Parathyroid adenoma (tissue), 2 donors: Measurements from ENCODE around the gene RASD1.

Experiments used
- H2AFZ ChIP-seq: fragments of 300-600 bp; sonication (generic); one replicate; pipeline ENCODE4 v1.7.0; 2017; ENCODE audit warnings: antibody characterized with exemption, mild to moderate bottlenecking
- H3K27ac ChIP-seq: fragments of 300-600 bp; sonication (generic); one replicate; pipeline ENCODE4 v1.7.0; 2017
- H3K27me3 ChIP-seq: fragments of 300-600 bp; sonication (generic); one replicate; pipeline ENCODE4 v1.7.0; 2017; ENCODE audit warnings: low read length; ENCODE audit not compliant: control insufficient read depth, insufficient read depth
- H3K36me3 ChIP-seq: fragments of 300-600 bp; sonication (generic); one replicate; pipeline ENCODE4 v1.7.0; 2017; ENCODE audit warnings: low read length; ENCODE audit not compliant: control insufficient read depth, insufficient read depth
- H3K4me1 ChIP-seq: fragments of 300-600 bp; sonication (generic); one replicate; pipeline ENCODE4 v1.7.0; 2017; ENCODE audit warnings: control low read depth
- H3K4me2 ChIP-seq: fragments of 300-600 bp; sonication (generic); one replicate; pipeline ENCODE4 v1.7.0; 2017; ENCODE audit warnings: low read length
- H3K4me3 ChIP-seq: fragments of 300-600 bp; sonication (generic); one replicate; pipeline ENCODE4 v1.7.0; 2017; ENCODE audit warnings: low read depth, low read length
- H3K79me2 ChIP-seq: fragments of 300-600 bp; sonication (generic); one replicate; pipeline ENCODE4 v1.7.0; 2017; ENCODE audit warnings: control low read depth
- H3K9ac ChIP-seq: fragments of 300-600 bp; sonication (generic); one replicate; pipeline ENCODE4 v1.7.0; 2017; ENCODE audit warnings: mild to moderate bottlenecking
- H3K9me3 ChIP-seq: fragments of 300-600 bp; sonication (generic); one replicate; pipeline ENCODE4 v1.7.0; 2017; ENCODE audit warnings: low read length; ENCODE audit not compliant: control insufficient read depth
- CTCF ChIP-seq: fragments of 300-600 bp; sonication (generic); IDR thresholded peaks from one replicate; pipeline ENCODE4 v1.7.0; 2017; ENCODE audit warnings: antibody characterized with exemption, mild to moderate bottlenecking
- donor health status: primary hyperparathyroidism.

The RASD1 gene

GRCh38 chr17:17527956-17528500 lies 31.8 kb upstream of the RASD1 start:
- Histone ChIP-seq H3K4me1 (no peaks in the 10 kb centered on the region), H2AFZ (no peak overlapping the region), H3K79me2 (peaks cover 12% of the 10 kb centered on the region), H3K9ac (no peak overlapping the region), H3K4me2 (no peak overlapping the region), H3K27me3 (no peaks in the 10 kb centered on the region), H3K4me3 (no peak overlapping the region), H3K9me3 (no peaks in the 10 kb centered on the region), H3K27ac (no peak overlapping the region), H3K36me3 (no peaks in the 10 kb centered on the region)
- TF ChIP-seq CTCF, result no peak

GRCh38 chr17:17527534-17527933 lies 31.3 kb upstream of the RASD1 start:
- TF ChIP-seq CTCF, result no peak
- Histone ChIP-seq H2AFZ (no peak overlapping the region), H3K27ac (no peak overlapping the region), H3K9me3 (no peaks in the 10 kb centered on the region), H3K36me3 (no peaks in the 10 kb centered on the region), H3K4me2 (no peak overlapping the region), H3K4me1 (no peaks in the 10 kb centered on the region), H3K4me3 (no peak overlapping the region), H3K27me3 (no peaks in the 10 kb centered on the region), H3K9ac (no peak overlapping the region), H3K79me2 (peaks cover 12% of the 10 kb centered on the region)

- no peak overlapping the region for H3K9ac ChIP-seq
- H3K27me3 ChIP-seq, result no peaks in the 10 kb centered on the region
- no peaks in the 10 kb centered on the region for H3K36me3 ChIP-seq
- no peak overlapping the region for H3K4me3 ChIP-seq
- no peaks in the 10 kb centered on the region for H3K9me3 ChIP-seq
- no peak for TF ChIP-seq CTCF
- H3K4me1 ChIP-seq, result no peaks in the 10 kb centered on the region
- peaks cover 12% of the 10 kb centered on the region for H3K79me2 ChIP-seq
- no peak overlapping the region for H3K4me2 ChIP-seq
- no peak overlapping the region for H2AFZ ChIP-seq
- no peak overlapping the region for H3K27ac ChIP-seq
Measured at GRCh38 chr17:17526369-17526768, 30.2 kb upstream of the RASD1 start.

- no peaks in the 10 kb centered on the region for H3K36me3 ChIP-seq
- H3K4me1 ChIP-seq, result no peaks in the 10 kb centered on the region
- H3K4me2 ChIP-seq, result no peak overlapping the region
- no peak overlapping the region for H3K9ac ChIP-seq
- no peaks in the 10 kb centered on the region for H3K9me3 ChIP-seq
- no peak overlapping the region for H3K4me3 ChIP-seq
- no peaks in the 10 kb centered on the region for H3K27me3 ChIP-seq
- H2AFZ ChIP-seq, result no peak overlapping the region
- H3K27ac ChIP-seq, result no peak overlapping the region
- H3K79me2 ChIP-seq, result peaks cover 12% of the 10 kb centered on the region
- no peak for TF ChIP-seq CTCF
Measured at GRCh38 chr17:17525956-17526355, 29.8 kb upstream of the RASD1 start.

- Histone ChIP-seq H3K4me3 (no peak overlapping the region), H3K9ac (no peak overlapping the region), H3K4me2 (no peak overlapping the region), H3K27ac (no peak overlapping the region), H3K79me2 (peaks cover 12% of the 10 kb centered on the region), H3K9me3 (no peaks in the 10 kb centered on the region), H3K36me3 (no peaks in the 10 kb centered on the region), H2AFZ (no peak overlapping the region), H3K4me1 (no peaks in the 10 kb centered on the region), H3K27me3 (no peaks in the 10 kb centered on the region)
- TF ChIP-seq CTCF, result no peak
Measured at GRCh38 chr17:17525311-17525710, 29.1 kb upstream of the RASD1 start.
